Left kidney (tissue), 2 donors: ENCODE data around the gene ABAT. TPM values are rescaled to one million over a fixed set of nuclear protein-coding genes. Genes with fewer than 3 reads are reported as not detected.
A peak's percentile ranks its signal among the peaks of the same experiment; 100 is the strongest.
"Not testable (repeated sequence)": the region's sequence is repeated elsewhere in the genome, so short reads cannot be mapped to it uniquely, and the experiment has no call there.

Experiments used
- DNase-seq: peaks from one replicate; pipeline ENCODE4 v3.0.0-alpha.2; 2013
- polyA plus RNA-seq: library from polyadenylated mRNA; unstranded; fragments of 120-200 nt; gene quantifications from one replicate; pipeline ENCODE4 v1.2.1, GENCODE V29; 2013; ENCODE audit not compliant: insufficient read length

Gene ABAT
- polyA plus RNA-seq, 1 donor, result 73.5 TPM

DNA sequence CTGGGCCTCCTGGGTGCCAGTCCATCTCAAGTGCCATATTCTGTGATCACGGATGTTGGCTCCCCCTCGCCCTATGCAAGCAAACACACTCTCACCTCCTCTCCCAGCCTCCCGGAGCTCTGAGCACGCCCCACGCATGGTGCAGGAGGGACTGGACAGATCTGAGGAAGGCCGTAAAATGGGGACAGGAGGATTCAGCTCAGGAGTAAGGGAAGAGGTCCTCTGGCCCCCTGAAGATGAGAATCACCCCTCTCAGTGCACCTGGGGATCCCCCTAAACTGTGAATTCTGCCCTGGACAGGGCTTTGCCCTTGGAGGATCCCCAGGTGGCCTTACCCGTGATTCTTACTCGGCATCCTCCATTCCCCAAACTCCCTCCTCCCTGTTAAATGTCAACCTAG is 107.4 kb downstream of the ABAT start:
- DNase-seq, result no peak

DNA sequence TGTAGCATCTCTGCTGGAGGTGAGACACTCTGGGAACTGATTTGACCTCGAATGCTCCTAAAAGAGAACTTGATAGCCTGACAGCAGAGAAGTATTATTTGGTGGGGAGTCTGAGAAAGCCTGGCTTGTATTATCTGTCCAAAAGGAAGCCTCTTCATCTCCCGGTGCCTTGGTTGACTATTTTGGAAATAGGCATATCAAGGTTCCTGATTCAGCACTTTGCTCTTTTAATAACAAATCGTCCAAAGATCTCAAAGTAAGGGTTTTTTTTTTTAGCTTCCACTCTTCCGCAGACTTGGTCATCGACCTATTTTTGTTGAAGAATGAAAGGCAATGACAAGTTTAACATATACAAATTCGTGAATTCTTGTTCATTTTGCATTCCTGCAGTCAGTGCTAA is 108.3 kb downstream of the ABAT start:
- DNase-seq, result no peak

DNA sequence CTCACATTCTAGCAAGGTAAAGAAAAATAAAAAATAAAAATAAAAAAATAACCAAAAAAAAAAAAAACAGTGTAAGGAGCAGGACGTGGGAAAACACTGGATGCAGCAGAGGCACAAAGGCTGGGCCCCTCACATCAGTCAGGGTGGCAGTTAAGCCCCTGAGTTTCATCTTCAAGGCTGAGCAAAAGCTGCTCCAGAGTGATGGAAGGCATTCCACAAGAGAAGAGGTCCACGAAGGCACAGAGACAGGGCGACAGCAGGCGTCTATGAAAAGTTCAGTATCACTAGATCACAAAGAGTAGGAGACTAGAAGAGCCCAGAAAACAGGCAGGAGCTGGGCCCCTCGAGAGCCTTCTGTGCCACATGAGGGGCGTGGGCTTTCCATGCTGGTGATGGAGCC is 111.0 kb downstream of the ABAT start:
- DNase-seq, result no peak

DNA sequence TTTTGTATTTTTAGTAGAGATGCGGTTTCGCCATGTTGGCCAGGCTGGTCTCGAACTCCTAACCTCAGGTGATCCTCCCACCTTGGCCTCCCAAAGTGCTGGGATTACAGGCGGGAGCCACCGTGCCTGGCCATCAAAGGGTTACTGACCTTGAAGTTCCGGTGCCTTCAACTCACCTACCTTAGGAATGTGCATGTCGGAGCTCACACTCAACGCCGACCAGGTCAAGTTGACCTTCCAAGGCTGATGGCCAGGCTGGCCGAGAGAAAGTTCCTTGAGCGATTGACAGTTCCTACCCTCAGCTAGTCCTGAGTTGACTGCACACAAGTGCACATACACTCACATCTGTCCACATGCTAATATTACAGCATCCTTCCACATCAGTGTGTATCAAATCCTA is 111.9 kb downstream of the ABAT start:
- DNase-seq, result not testable (repeated sequence)

DNA sequence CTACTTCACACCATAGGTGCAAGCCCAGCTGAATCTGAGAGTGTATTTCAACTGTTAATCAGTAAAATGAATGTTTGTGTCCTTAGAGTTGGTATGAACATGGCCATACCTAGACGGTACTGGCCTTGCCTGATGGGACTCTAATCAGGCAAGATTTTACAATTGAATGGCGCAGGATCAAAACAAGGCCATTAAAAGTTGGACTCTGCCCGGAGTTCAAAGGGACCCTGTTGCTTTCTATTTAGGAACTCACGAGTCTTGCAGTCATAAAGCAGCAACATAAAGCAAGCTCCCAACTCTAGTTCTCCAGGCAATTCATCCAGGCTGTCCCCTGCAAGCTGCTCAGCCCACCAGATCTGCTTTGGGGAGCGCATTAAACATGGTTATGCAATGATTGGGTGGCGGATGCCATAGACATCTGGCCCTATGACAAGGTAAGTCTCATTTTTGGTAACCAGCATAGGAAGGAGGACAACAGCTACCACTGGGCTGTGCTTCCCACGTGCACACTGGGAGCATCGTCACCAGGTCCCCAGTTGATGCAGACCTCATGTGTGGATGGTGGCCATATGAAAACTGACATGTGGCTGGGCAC is 114.3 kb downstream of the ABAT start:
- DNase-seq, result peak; percentile 28

DNA sequence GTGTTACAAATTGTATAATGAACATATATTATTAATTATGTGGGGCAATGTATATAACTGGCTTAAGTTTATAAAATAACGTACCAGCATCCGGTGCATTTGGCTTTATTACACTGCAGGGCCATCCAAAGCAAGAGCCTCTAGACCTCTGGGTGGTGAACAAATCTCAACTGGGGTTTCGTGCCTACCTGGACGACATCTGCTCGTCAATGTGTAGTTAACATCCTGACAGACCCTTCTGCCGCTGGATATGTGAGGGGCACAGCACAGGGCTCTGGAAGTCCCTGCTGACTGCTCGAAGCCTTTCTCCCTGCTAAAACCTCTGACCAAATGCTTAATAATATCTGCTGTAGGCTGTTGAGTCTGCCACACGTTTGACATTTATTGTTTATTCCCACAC is 120.7 kb downstream of the ABAT start:
- DNase-seq, result no peak

DNA sequence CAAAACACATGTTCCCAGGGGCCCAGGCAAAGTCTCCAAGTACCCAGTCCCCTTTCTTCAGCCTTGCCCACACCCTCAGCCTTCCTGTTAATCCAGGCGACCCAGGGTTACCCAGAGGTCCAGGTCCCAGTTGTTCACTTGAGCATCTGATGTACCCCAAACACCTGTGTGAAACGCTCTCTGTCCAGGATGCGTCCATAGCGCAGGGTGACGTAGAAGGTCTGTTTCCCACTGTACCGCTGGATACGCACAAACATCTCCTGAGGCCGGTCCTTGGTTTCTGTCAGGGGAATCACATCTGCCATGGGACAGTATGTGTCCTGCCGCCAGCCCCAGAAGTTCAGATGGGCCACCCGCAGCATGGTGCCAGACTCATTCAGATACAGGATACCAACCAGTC is 121.4 kb downstream of the ABAT start:
- no peak for DNase-seq

DNA sequence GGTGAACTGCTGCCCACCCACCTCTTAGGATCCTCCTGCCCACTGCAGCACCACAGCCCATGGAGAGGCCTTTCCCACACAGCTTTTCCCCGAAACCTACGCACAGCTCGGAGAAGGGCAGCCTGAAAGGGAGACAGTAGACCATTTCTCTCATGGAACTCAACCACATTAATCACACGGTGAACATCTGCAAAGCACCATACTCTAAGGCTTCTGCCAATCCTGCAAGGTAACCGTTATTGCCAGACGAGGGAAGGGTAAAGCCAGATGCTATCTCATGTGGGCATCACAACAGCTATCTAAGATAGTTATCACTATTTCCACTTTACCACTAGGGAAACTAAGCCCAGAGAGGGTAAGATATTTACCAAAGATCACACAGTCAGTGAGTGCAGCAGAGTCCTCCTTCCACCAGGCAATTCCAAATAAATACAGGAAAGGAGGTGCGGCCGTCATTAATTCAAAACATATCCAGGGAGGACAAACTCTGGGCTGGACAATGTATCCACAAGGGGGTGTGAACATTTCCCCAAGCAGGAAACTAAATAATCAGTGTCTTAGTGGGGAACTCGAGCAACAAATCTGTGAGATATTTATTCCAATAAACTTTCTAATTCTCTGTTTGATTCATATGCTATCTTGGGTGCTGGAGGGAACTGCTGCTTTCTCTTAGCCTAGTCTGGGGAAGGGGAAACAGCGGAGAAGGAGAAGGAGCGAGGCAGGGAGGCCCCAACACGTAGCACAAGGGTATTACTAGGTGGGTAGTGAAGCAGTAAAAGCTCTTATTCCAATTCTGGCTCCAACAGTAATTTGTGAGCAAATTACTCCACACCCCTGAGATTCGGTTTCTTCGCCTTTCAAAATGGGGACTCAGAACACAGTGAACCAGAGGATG is 122.3 kb downstream of the ABAT start:
- no peak for DNase-seq

DNA sequence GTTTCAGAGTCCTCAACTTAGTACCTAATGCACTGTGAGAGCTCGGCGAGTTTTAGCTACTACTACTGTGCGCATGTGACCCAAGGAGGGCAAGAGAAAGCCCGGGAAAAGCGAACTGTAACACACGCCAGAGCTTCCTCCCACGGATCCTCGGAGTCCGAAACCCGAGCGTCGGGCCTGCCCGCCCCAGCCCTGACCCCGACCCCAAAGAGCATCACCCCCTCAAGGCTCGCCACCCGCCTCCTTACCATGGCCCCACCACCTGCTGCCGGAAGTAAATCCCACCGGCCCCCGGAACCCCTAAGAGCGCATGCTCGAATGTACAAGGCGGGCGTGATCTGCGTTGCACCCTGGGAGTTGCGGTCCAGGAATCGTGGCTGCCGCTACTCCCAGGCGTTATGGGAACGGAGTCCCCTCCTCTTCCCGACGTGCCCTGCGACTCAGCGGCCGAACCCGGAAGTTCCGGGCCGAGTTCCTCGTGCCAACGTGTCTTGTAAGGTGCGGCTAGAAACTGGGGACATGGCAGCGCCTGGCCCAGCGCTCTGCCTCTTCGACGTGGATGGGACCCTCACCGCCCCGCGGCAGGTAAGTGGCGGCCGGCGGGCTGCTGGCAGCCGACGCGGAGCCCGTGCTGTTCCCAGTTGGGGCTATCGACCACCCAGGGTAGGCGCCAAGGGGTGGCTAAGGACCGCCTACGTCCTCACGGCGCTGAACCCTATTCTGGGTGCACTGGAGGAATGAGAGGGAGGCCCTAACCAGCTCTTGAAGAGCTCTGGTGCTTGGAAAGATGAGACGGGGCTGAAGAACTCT is 123.2 kb downstream of the ABAT start, which contains the start of the genes PMM2 and TMEM186:
PMM2 (plus strand) TSS at position 476 of the 810 bp plus-strand sequence; CDS start at position 520, 44 bp downstream.
TMEM186 (minus strand) TSS at position 276 of the 810 bp plus-strand sequence; CDS start at position 251, 25 bp downstream.
- DNase-seq, result peak; percentile 95

DNA sequence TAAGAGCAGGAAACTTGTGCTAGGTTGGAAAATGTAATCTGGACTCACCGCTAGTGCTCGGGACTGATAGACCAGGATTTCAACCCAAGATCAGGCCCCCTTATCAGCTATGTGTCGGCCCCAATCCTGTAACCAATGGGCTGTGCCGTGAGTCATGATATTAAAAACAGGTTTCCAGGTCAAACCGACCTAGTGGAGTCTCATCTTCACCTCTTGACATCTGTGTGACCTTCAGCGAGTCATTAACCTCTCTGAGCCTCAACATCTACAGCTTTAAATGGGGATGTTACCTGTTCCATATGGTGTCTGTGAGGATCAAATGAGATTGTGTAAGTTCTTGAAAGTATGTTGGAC is 123.7 kb downstream of the ABAT start:
- DNase-seq, result no peak

DNA sequence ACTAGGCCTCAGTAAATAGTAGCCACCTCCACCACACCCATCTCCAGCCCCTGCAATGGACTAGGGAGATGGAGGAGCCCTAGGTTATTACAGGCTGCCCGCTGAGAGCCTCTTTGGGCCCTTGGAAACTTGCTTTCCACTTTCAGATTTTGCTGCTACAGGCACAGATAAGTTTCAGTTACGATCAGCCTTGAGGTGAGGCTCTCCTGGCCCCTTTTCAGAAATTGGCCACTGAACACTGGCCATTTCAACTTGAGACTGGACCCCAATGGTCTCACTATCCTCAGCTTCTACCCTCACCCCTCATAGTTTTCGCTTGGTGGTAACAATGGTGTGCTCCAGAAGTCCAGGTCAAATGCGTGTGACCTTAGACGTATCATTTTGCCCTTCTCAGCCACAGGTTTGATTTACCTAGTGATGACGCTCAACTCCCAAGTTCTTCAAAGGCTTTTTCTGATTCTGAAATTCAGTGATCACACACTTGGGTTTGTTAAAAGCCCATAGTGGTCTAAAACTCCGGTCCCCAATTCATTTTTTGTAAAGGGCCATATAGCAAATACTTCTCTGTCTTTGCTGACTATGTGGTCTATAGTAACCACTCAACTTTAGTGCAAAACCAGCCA is 124.2 kb downstream of the ABAT start:
- no peak for DNase-seq

DNA sequence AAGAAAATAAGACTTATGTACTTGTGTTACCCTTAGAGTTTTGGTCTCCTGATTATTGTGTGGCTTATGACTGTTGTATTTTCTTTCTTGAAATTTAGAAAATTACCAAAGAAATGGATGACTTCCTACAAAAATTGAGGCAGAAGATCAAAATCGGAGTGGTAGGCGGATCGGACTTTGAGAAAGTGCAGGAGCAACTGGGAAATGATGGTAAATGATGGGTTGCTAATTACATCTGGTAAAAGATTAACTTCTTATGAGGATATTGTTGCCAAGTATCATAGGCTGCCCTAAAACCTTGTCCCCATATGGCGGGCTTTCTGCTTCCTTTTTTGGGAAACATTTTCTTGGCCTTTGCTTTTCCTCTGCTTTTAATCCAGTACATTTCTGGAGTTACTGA is 127.3 kb downstream of the ABAT start:
- no peak for DNase-seq

DNA sequence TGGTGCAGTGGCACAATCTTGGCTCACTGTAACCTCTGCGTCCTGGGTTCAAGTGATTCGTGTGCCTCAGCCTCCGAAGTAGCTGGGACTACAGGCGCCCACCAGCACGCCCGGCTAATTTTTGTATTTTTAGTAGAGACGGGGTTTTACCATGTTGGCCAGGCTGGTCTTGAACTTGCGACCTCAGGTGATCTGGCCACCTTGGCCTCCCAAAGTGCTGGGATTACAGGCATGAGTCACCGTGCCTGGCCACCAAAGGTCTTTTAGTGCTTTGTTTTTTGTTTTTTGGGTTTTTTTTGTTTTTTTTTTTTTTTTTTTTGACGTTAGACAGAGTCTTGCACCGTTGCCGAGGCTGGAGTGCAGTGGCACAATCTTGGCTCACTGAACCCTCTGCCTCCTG is 129.3 kb downstream of the ABAT start:
- DNase-seq, result not testable (repeated sequence)

DNA sequence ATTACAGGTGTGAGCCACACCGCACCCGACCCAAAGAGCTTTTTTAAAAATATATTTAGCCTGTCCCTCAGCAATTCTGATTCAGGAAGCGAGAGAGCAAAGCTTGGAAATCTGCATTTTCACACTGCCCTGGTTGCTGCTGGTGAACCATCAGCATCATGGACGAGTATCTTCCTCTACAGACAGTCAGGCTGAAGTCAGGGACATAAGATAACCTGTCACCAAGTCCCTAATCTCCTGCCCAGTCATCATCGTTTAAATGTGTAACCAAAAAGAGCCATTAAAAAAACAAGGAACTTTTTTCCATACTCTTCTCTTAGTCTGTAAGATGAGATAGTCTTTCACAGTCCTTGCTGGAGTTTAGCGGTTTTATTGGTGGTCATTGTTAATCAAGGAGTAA is 129.9 kb downstream of the ABAT start:
- DNase-seq, result no peak

DNA sequence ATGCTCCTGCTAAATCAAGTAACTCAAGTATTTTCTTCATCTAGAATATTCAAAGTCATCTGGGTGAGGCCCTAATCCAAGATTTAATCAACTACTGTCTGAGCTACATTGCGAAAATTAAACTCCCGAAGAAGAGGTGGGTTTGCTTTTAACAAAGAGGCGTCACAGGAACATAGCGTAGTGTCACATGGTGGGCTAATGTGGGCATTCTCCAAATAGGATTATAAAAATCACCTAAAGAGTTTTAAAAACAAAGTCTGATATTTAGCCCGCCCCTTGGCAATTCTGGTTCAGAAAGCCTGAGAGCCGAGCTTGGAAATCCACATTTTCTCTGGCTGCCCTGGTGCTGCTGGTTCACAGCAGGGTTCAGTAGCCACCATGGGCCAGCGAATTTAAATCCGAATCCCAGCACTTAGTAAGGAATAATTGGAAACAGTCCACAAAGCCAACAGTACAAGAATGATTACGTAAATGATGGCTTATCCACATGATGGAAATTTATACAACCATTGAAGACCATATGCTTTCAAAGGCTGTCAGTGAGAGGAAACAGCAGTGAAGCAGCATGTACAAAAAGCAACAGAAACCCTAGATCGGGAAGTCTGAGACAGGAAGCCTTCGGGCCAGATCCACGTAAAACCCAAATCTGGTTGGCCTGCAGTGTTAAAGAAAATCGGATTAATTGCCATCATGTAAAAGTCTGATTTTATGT is 132.0 kb downstream of the ABAT start:
- DNase-seq, result no peak

DNA sequence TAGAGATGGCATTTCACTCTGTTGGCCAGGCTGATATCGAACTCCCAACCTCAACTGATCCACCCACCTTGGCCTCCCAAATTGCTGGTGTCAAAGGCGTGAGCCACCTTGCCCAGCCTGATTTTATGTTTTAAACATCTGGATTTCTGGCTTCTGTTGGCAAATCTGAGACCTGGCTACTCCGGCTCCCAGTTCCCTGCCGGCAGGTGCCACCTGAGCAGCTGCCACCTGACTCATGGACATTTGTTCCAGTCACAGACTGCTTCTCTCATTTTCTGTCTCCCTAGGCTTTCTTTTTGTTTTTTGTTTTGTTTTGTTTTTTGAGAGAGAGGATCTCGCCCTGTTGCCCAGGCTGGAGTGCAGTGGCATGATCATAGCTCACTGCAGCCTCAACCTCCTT is 132.8 kb downstream of the ABAT start:
- DNase-seq, result no peak

DNA sequence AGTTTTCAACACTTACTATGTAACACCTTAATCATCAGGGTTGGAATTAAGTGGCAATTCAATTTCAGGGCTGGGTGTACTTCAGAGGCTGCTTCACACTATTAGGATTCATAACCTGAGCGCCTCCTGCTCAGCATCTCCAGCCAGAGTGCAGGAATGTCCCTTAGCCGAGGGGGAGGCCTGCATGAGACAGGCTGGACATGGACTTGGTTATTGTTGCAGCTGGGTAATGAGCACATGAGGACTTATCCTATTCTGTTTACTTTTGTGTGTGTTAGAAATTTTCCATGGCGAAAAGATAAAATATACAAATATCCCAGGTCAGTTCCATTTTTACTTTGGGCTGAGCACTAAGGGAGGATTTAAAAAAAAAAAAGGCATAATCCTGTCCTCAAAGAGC is 133.6 kb downstream of the ABAT start:
- DNase-seq, result no peak

DNA sequence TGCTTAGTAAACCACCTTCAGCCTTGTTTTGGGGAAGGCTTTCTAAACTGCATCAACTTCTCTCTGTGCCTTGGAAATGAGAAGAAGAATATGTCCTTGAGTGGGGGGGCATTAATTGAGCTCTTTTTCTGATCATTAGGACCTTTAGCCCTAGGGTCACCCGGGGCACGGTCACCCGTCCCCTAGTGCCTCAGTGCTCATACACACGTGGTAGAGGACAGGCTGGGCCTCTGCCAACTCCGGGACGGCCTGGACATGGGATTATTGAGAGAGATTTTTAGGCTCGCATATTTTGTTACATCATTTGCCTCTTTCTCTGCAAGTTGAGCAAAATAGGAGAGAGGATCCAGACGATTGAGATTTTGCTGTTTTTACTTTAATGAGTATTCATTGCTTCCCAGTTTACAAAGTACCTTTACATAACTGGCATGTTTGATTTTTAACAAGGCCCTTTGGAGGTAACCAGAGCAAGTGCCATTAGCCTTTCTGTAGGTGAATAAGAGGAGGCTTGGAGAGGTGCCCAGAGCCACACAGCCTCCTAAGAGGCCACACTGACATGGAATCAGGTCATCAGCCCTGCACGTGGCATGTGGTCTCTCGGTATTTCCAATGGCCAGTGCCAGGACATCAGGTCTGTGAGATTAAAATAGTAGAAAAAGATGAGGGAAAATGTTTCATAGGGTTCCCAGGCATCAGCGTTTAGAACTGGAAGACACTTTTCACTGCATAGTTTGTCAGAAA is 134.4 kb downstream of the ABAT start:
- no peak for DNase-seq

DNA sequence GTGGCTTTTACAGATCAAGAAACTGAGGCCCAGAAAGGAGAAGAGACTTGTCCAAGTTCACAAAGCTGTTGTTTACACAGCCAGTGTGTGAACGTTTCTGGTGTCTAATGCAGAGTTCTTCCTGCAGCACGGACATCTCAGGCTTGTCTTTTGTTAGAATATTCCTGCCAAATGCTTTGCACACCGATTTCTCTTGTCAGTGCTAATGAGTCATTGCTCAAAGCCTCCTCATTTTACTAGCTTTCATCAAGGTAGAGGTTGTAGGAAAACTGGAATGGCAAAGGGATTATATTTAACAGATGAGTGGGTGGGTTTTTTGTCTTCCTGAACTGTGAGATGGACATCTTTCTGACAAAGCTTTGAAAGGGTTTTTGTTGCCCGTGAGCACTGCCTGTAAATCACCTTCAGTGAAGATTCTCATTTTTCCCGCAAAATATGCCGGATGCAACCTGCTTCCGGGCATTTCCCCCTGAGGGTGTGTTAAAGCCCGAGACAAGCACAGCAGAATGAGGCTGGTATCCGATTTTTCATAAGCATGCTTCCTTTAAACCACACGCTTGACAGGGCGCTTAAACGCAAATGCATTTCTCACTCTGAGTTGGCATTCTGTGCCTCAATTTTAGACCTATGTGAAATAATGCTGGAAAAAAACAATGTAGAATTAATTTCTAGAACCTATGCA is 137.9 kb downstream of the ABAT start:
- no peak for DNase-seq

DNA sequence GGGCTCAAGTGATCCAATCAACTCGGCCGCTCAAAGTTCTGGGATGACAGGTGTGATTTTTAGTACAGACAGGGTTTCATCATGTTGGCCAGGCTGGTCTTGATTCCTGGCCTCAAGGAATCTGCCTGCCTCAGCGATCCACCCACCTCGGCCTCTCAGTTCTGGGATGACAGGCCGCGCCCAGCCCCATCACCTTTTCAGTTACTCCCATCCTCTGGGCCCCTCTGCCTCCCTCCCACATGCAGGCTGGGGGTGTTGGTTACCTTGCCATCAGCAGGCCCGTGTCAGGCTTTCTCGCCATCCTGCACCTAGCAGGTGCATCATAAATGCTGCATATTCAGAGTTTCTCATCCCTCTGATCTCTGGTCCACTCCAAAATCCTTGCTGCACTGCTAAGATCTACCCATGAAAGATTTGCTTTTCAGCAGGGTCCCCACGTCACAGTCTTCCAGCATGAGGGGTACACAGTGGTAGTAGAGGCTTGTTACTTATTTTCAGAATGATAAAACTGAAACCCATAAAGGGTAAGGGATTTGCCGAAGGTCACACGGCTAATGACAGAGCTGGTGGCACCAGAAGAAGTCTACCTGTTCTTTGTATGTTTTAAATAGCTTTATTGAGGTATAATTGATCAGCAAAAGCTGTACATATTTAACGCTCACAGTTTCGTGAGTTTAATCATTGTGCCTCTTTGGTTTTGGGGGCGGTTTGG is 139.8 kb downstream of the ABAT start:
- no peak for DNase-seq
